ENCODE data around the gene ZP4.

DNA sequence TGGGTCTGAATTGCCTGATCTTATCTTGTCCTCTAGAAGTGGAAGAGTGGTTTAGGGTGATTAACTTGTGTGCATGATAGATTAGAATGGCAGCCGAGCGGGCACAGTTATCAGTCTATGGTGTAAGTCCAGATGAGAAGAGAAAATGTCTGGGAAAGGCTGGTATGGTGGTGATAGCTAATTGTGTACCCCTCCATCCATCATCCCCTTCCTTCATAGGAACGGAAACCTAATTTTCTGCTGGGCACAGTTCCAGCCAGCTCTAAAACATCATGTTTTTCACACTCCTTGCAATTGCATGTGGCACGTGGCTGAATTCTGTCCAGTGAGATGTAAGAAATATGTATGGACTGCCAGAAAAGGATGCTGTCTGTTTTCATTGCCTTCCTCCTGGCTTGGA is 40.9 kb upstream of the ZP4 start:
- TF ChIP-seq CTCF (conservative IDR thresholded peaks at IDR 0.05; ENCODE audit: low read depth, low read length), result no peak
- TF ChIP-seq SMC3 (IDR thresholded peaks at IDR 0.05; ENCODE audit: low read depth, low read length), result no peak

Measured in IMR-90 (cell line).